HL-60/S4 treated with retinoic acid at 250 ng/mL for 4 days and 3 days (cell line): ENCODE data around the gene EBLN2.

Experiments used
- in situ Hi-C: fragments of 300-500 bp; cut with MboI; formaldehyde crosslinking; loops from 2 replicates; pipeline ENCODE4 v1.7.0; 2022; ENCODE audit warnings: low sequenced_read_pairs

EBLN2 gene

GRCh38 chr3:73098873-73099272 lies 37.4 kb downstream of the EBLN2 start:
- in situ Hi-C loops: loop anchor here (25.0 kb wide), 1 partner anchor 1237 kb away; no protein-coding TSS in a partner anchor

- in situ Hi-C loops: no loop called here
Measured at GRCh38 chr3:73100741-73101559, 39.5 kb downstream of the EBLN2 start.

GRCh38 chr3:73101881-73102280 lies 40.4 kb downstream of the EBLN2 start:
- in situ Hi-C loops: no loop called here

GRCh38 chr3:73107215-73107614 lies 45.8 kb downstream of the EBLN2 start:
- in situ Hi-C loops: no loop called here

GRCh38 chr3:73107676-73108187 lies 46.3 kb downstream of the EBLN2 start:
- in situ Hi-C loops: no loop called here

GRCh38 chr3:73108750-73109149 lies 47.3 kb downstream of the EBLN2 start:
- in situ Hi-C loops: no loop called here

GRCh38 chr3:73110530-73110929 lies 49.1 kb downstream of the EBLN2 start:
- in situ Hi-C loops: no loop called here
